ENCODE results near the gene KIF3B.

The KIF3B gene

DNA sequence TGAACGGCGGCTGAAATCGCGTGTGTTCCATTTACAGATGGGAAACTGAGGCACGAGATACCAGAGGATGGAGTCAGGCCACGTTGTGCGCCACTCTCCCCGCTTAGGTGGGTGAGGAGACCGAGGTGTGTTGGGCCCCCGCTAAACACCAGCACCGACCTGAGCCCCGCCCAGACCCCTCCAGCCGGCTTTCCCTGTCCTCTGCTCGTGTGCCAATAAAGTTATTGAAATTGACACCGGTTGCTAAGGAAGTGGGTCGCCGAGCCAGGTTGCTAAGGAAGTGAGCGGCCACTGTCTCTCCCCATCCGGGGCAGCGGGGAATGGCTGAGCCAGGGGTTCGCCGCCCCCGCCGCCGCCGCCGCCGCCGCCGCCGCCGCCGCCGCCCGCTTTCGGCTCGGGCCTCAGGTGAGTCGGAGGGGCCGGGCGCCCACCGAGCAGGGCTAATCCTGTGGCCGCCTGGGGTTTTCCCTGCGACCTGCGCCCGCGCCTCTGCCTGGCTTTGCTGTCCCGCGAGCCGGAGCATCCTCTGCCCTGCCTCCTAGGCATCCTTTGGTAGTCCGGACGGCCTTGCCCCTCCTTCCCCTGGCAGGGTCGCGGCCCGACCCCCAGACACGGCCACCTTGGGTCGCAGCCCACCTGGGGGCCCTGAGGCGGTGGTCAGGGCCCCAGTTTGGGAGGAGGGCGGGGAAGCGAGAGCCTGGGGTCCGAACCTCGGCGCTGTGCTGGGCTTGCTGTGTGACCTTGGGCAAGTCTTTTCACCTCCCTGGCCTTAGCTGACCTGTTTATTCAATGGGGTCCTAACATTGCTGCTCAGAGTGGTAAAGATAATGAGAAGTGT, at the start of gene KIF3B:
TSS of gene KIF3B (plus strand) at position 291 of the 838 bp plus-strand sequence. CDS start 32,127 bp downstream, outside the sequence.
- peaks cover 43% of the 10 kb centered on the region for H3K4me1 Mint-ChIP-seq
- peak; percentile 92 for DNase-seq
- H3K9me3 Mint-ChIP-seq = peaks cover 3% of the 10 kb centered on the region
- H3K4me3 Mint-ChIP-seq = peak within 1 kb of the TSS; percentile 87
- no peaks in the 10 kb centered on the region for H3K27me3 Mint-ChIP-seq
- CTCF ChIA-PET = no interaction called here
- H3K27ac Mint-ChIP-seq = peak within 1 kb of the TSS; percentile 83
- peaks cover 8% of the 10 kb centered on the region for H3K36me3 Mint-ChIP-seq

- H3K9me3 Mint-ChIP-seq = no peaks in the 10 kb centered on the region
- H3K4me1 Mint-ChIP-seq = peaks cover 19% of the 10 kb centered on the region
- no peaks in the 10 kb centered on the region for H3K27me3 Mint-ChIP-seq
- no peak for DNase-seq
- H3K27ac Mint-ChIP-seq = no peak overlapping the region
- H3K4me3 Mint-ChIP-seq = no peak overlapping the region
- CTCF ChIA-PET = no interaction called here
- H3K36me3 Mint-ChIP-seq = peaks cover 48% of the 10 kb centered on the region
Measured at GRCh38 chr20:32227744-32228688, 49.4 kb upstream of the KIF3B start.

GRCh38 chr20:32229251-32229747, 48.2 kb upstream of the KIF3B start:
- Mint-ChIP-seq H3K4me1 (peaks cover 24% of the 10 kb centered on the region), H3K27ac (no peak overlapping the region), H3K36me3 (peaks cover 50% of the 10 kb centered on the region), H3K27me3 (no peaks in the 10 kb centered on the region), H3K9me3 (no peaks in the 10 kb centered on the region), H3K4me3 (no peak overlapping the region)
- no peak for DNase-seq
- CTCF ChIA-PET = no interaction called here

- Mint-ChIP-seq H3K4me1 (peaks cover 25% of the 10 kb centered on the region), H3K4me3 (no peak overlapping the region), H3K36me3 (peaks cover 58% of the 10 kb centered on the region), H3K9me3 (no peaks in the 10 kb centered on the region), H3K27ac (no peak overlapping the region), H3K27me3 (no peaks in the 10 kb centered on the region)
- no peak for DNase-seq
- CTCF ChIA-PET = interaction anchor here (1.1 kb wide), 1 partner anchor 86 kb away, joined by 3 read pairs; no protein-coding TSS in a partner anchor
Measured at GRCh38 chr20:32230707-32231106, 46.7 kb upstream of the KIF3B start.

GRCh38 chr20:32231245-32231644, 46.2 kb upstream of the KIF3B start:
- Mint-ChIP-seq H3K9me3 (no peaks in the 10 kb centered on the region), H3K36me3 (peaks cover 61% of the 10 kb centered on the region), H3K27me3 (no peaks in the 10 kb centered on the region), H3K4me1 (peaks cover 25% of the 10 kb centered on the region), H3K4me3 (no peak overlapping the region), H3K27ac (peak overlapping the region; percentile 94)
- CTCF ChIA-PET = interaction anchor here (1.1 to 2.1 kb wide), 2 partner anchors 13 to 86 kb away, joined by 3 to 6 read pairs; no protein-coding TSS in a partner anchor
- DNase-seq = no peak

DNA sequence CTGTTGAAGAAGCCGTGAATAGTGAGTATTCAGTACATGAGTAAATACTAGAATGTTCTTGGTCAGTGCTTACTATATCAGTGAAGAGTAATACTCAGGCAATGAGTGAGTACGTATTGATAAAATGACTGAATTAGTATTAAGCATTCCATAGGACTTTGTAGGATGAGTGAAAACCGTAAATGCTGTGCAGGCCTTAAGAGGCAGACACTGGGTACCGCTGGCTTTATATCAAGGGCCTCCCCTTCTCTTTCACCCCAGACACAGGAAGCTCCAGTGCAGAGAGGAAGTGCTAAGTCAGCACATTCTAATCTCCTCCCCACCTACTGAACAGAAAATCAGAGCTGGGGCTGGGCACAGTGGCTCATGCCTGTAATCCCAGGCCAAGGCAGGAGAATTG, 45.6 kb upstream of the KIF3B start:
- H3K36me3 Mint-ChIP-seq = peaks cover 62% of the 10 kb centered on the region
- H3K4me1 Mint-ChIP-seq = peaks cover 25% of the 10 kb centered on the region
- DNase-seq = peak; percentile 52
- peak overlapping the region; percentile 94 for H3K27ac Mint-ChIP-seq
- no peaks in the 10 kb centered on the region for H3K9me3 Mint-ChIP-seq
- H3K4me3 Mint-ChIP-seq = no peak overlapping the region
- no peaks in the 10 kb centered on the region for H3K27me3 Mint-ChIP-seq
- CTCF ChIA-PET = interaction anchor here (1.1 to 2.1 kb wide), 3 partner anchors 13 to 290 kb away, joined by 3 to 6 read pairs (median 4); no protein-coding TSS in a partner anchor

GRCh38 chr20:32232326-32232886, 45.0 kb upstream of the KIF3B start:
- CTCF ChIA-PET = interaction anchor here (1.5 to 2.1 kb wide), 2 partner anchors 12 to 290 kb away, joined by 4 to 6 read pairs; no protein-coding TSS in a partner anchor
- no peak overlapping the region for H3K4me3 Mint-ChIP-seq
- DNase-seq = no peak
- peak overlapping the region; percentile 94 for H3K27ac Mint-ChIP-seq
- no peaks in the 10 kb centered on the region for H3K27me3 Mint-ChIP-seq
- peaks cover 67% of the 10 kb centered on the region for H3K36me3 Mint-ChIP-seq
- H3K4me1 Mint-ChIP-seq = peaks cover 25% of the 10 kb centered on the region
- no peaks in the 10 kb centered on the region for H3K9me3 Mint-ChIP-seq

DNA sequence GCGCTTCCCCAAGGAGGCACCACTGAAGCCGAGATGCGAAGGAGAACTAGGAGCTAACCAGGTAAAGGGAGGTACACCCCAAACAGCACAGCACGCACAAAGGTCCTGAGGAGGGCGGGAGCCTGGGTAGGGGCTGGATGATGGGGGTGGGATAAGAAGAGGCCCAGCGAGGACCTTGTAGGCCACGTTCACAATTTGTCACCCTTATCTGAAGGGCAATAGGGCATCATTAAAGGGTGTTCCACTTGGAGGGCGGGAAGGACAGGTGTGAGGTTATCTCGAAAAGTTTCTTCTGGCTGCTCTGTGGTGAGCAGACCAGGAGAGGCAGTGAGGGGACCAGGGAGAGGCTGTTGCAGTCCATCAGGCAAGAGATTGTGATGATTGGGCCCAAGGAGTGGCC, 44.2 kb upstream of the KIF3B start:
- Mint-ChIP-seq H3K27me3 (no peaks in the 10 kb centered on the region), H3K27ac (no peak overlapping the region), H3K9me3 (no peaks in the 10 kb centered on the region), H3K4me1 (peaks cover 25% of the 10 kb centered on the region), H3K4me3 (no peak overlapping the region), H3K36me3 (peaks cover 65% of the 10 kb centered on the region)
- DNase-seq = no peak
- CTCF ChIA-PET = interaction anchor here (1.5 to 2.1 kb wide), 2 partner anchors 11 to 289 kb away, joined by 4 to 6 read pairs; no protein-coding TSS in a partner anchor

DNA sequence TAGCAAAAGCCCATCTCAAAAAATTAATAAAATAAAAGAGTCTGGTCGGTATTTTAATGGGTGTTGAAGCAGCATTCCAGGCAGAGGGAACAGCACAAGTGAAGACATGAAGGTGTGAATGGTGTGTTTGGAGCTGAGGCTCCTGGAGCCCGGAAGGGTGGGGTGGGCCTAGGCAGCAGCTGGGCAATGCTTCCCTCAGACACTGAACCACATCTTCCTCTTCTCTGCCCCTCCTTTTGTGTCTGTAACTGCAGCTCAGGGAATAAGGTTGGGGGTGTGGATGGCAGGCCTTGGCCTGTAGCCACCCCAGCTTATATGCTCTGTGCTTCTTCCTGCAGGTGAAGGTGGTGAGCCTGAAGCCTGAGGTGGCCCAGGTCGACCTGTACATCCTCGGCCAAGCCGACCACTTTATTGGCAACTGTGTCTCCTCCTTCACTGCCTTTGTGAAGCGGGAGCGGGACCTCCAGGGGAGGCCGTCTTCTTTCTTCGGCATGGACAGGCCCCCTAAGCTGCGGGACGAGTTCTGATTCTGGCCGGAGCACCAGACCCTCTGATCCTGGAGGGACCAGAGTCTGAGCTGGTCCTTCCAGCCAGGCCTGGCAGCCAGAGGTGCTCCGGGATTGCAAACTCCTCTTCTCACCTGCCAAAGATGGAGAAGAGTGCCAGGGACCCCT, 43.2 kb upstream of the KIF3B start:
- H3K4me3 Mint-ChIP-seq = no peak overlapping the region
- H3K9me3 Mint-ChIP-seq = no peaks in the 10 kb centered on the region
- H3K36me3 Mint-ChIP-seq = peaks cover 59% of the 10 kb centered on the region
- peaks cover 25% of the 10 kb centered on the region for H3K4me1 Mint-ChIP-seq
- no peaks in the 10 kb centered on the region for H3K27me3 Mint-ChIP-seq
- CTCF ChIA-PET = no interaction called here
- H3K27ac Mint-ChIP-seq = no peak overlapping the region
- no peak for DNase-seq

- Mint-ChIP-seq H3K4me3 (no peak overlapping the region), H3K4me1 (peaks cover 25% of the 10 kb centered on the region), H3K27me3 (no peaks in the 10 kb centered on the region), H3K36me3 (peaks cover 57% of the 10 kb centered on the region), H3K27ac (no peak overlapping the region), H3K9me3 (no peaks in the 10 kb centered on the region)
- CTCF ChIA-PET = no interaction called here
- no peak for DNase-seq
Measured at GRCh38 chr20:32235331-32236047, 42.0 kb upstream of the KIF3B start.

GRCh38 chr20:32236048-32236533, 41.4 kb upstream of the KIF3B start:
- no peak for DNase-seq
- CTCF ChIA-PET = no interaction called here
- Mint-ChIP-seq H3K27me3 (no peaks in the 10 kb centered on the region), H3K9me3 (no peaks in the 10 kb centered on the region), H3K27ac (no peak overlapping the region), H3K4me3 (no peak overlapping the region), H3K4me1 (peaks cover 25% of the 10 kb centered on the region), H3K36me3 (peaks cover 52% of the 10 kb centered on the region)

- no peak overlapping the region for H3K4me3 Mint-ChIP-seq
- CTCF ChIA-PET = no interaction called here
- H3K27ac Mint-ChIP-seq = no peak overlapping the region
- no peak for DNase-seq
- H3K36me3 Mint-ChIP-seq = peaks cover 44% of the 10 kb centered on the region
- no peaks in the 10 kb centered on the region for H3K27me3 Mint-ChIP-seq
- H3K9me3 Mint-ChIP-seq = no peaks in the 10 kb centered on the region
- peaks cover 18% of the 10 kb centered on the region for H3K4me1 Mint-ChIP-seq
Measured at GRCh38 chr20:32236819-32237218, 40.6 kb upstream of the KIF3B start.

- no peak overlapping the region for H3K27ac Mint-ChIP-seq
- H3K4me3 Mint-ChIP-seq = no peak overlapping the region
- CTCF ChIA-PET = no interaction called here
- peaks cover 40% of the 10 kb centered on the region for H3K36me3 Mint-ChIP-seq
- H3K9me3 Mint-ChIP-seq = no peaks in the 10 kb centered on the region
- H3K4me1 Mint-ChIP-seq = peaks cover 12% of the 10 kb centered on the region
- no peaks in the 10 kb centered on the region for H3K27me3 Mint-ChIP-seq
- no peak for DNase-seq
Measured at GRCh38 chr20:32237419-32237818, 40.0 kb upstream of the KIF3B start.
